H1 (cell line): Measurements from ENCODE around the gene ZBTB1. TPM values are rescaled to one million over a fixed set of nuclear protein-coding genes. Genes with fewer than 3 reads are reported as not detected.

Source experiments
- CTCF ChIA-PET: fragments of 300-600 bp; sonication (Branson Sonifier 250); formaldehyde crosslinking; loops from one replicate; lab custom pipeline; 2021; ENCODE audit not compliant: partially characterized antibody; lab: Charles Lee
- POLR2A ChIA-PET: fragments of 300-600 bp; sonication (Branson Sonifier 250); formaldehyde crosslinking; loops from one replicate; lab custom pipeline; 2021; ENCODE audit warnings: inconsistent platforms; ENCODE audit not compliant: partially characterized antibody; lab: Charles Lee
- DNase-seq, 2 experiments: peaks; one replicate each; pipeline versions ENCODE4 v3.0.0 to v3.0.0-alpha.2; 2010 to 2022; ENCODE audit warnings: low spot score in 2 of 2, low read depth in 1 of 2, mixed read lengths in 1 of 2
- FAIRE-seq: peaks from 2 replicates; lab custom pipeline; 2011; peaks lifted over from hg19 to GRCh38; lab: Jason Lieb, UNC
- H2AFZ ChIP-seq: 2 replicates; pipeline ENCODE4 v1.8.1; 2012; ENCODE audit warnings: low read length, inconsistent platforms
- H2AK5ac ChIP-seq: 2 replicates; pipeline ENCODE4 v1.6.1; 2013; ENCODE audit warnings: low read depth, low read length
- H2BK120ac ChIP-seq: replicated peaks from 2 replicates; pipeline ENCODE3; 2013; ENCODE audit warnings: low read depth, low read length, inconsistent platforms
- H2BK12ac ChIP-seq: 2 replicates; pipeline ENCODE4 v1.6.1; 2013; ENCODE audit warnings: low read depth, low read length
- H2BK15ac ChIP-seq: 2 replicates; pipeline ENCODE4 v1.6.1; 2013; ENCODE audit warnings: low read length
- H2BK20ac ChIP-seq: 2 replicates; pipeline ENCODE4 v1.6.1; 2013; ENCODE audit warnings: low read length
- H2BK5ac ChIP-seq: 2 replicates; pipeline ENCODE4 v1.6.1; 2013; ENCODE audit warnings: low read depth, low read length
- H3K14ac ChIP-seq: 2 replicates; pipeline ENCODE4 v1.6.1; 2013; ENCODE audit warnings: inconsistent platforms; ENCODE audit not compliant: insufficient read length
- H3K18ac ChIP-seq: 2 replicates; pipeline ENCODE4 v1.6.1; 2013; ENCODE audit warnings: low read length; ENCODE audit errors: extremely low read depth
- H3K23ac ChIP-seq: 2 replicates; pipeline ENCODE4 v1.6.1; 2013; ENCODE audit warnings: inconsistent platforms; ENCODE audit not compliant: insufficient read length
- H3K23me2 ChIP-seq: 2 replicates; pipeline ENCODE4 v1.6.1; 2013; ENCODE audit warnings: low read depth, low read length
- H3K27ac ChIP-seq: 2 replicates; pipeline ENCODE4 v1.6.1; 2011; ENCODE audit warnings: low read depth, low read length, inconsistent platforms
- H3K27me3 ChIP-seq, 4 experiments: replicated peaks in 1 of 4; 1 replicate in 1 of 4; 2 replicates in 3 of 4; pipeline versions ENCODE4 v1.6.1 to v1.8.1; 2011 to 2013; ENCODE audit warnings: low read length in 3 of 4, mild to moderate bottlenecking in 3 of 4, inconsistent platforms in 2 of 4, mixed read lengths in 2 of 4, moderate library complexity in 1 of 4; ENCODE audit not compliant: control insufficient read depth in 3 of 4, insufficient read depth in 3 of 4; ENCODE audit errors: extremely low read depth in 1 of 4
- H3K36me3 ChIP-seq, 4 experiments: 2 replicates each; pipeline versions ENCODE4 v1.6.1 to v1.8.1; 2011 to 2013; ENCODE audit warnings: mild to moderate bottlenecking in 4 of 4, low read length in 3 of 4, moderate library complexity in 2 of 4, control low read depth in 1 of 4, inconsistent platforms in 1 of 4; ENCODE audit not compliant: insufficient read depth in 4 of 4, control insufficient read depth in 2 of 4
- H3K4ac ChIP-seq: replicated peaks from 2 replicates; pipeline ENCODE3; 2013; ENCODE audit warnings: low read length, low read depth, mixed read lengths, inconsistent platforms; ENCODE audit not compliant: insufficient read length
- H3K4me1 ChIP-seq, 4 experiments: replicated peaks in 1 of 4; 1 replicate in 1 of 4; 2 replicates in 3 of 4; pipeline versions ENCODE4 v1.6.1 to v1.8.1; 2011 to 2013; ENCODE audit warnings: low read length in 3 of 4, inconsistent platforms in 2 of 4, mixed read lengths in 1 of 4; ENCODE audit not compliant: insufficient read depth in 4 of 4, control insufficient read depth in 3 of 4
- H3K4me2 ChIP-seq, 2 experiments: 2 replicates each; pipeline versions ENCODE4 v1.6.1 to v1.8.1; 2011 to 2013; ENCODE audit warnings: low read depth in 2 of 2, low read length in 2 of 2, control low read depth in 1 of 2, inconsistent platforms in 1 of 2, mild to moderate bottlenecking in 1 of 2; ENCODE audit not compliant: insufficient read depth in 1 of 2
- H3K4me3 ChIP-seq, 4 experiments: fragments of 200-600, 300-600 bp in 1 of 4; sonication (generic), shearing (Covaris generic), sonication (Bioruptor Twin) in 1 of 4; 2 replicates each; pipeline versions ENCODE4 v1.5.1 to v1.8.1; 2011 to 2016; ENCODE audit warnings: low read length in 4 of 4, low read depth in 3 of 4, control low read depth in 2 of 4, inconsistent platforms in 2 of 4, mild to moderate bottlenecking in 2 of 4, mixed read lengths in 1 of 4, moderate library complexity in 1 of 4; ENCODE audit not compliant: insufficient read depth in 2 of 4; ENCODE audit errors: extremely low read depth in 1 of 4
- H3K56ac ChIP-seq: replicated peaks from 2 replicates; pipeline ENCODE3; 2013; ENCODE audit warnings: low read depth, mild to moderate bottlenecking, mixed read lengths, low read length, inconsistent platforms; ENCODE audit not compliant: insufficient read length
- H3K79me1 ChIP-seq: 2 replicates; pipeline ENCODE4 v1.6.1; 2013; ENCODE audit warnings: low read depth, low read length, control low read depth
- H3K79me2 ChIP-seq, 2 experiments: 2 replicates each; pipeline versions ENCODE4 v1.6.1 to v1.8.1; 2012 to 2013; ENCODE audit warnings: low read length in 2 of 2, mild to moderate bottlenecking in 2 of 2, inconsistent platforms in 1 of 2; ENCODE audit not compliant: insufficient read depth in 2 of 2, control insufficient read depth in 1 of 2
- H3K9ac ChIP-seq, 4 experiments: replicated peaks in 1 of 4; 1 replicate in 1 of 4; 2 replicates in 3 of 4; pipeline versions ENCODE4 v1.6.1 to v1.8.1; 2011 to 2013; ENCODE audit warnings: low read depth in 3 of 4, low read length in 3 of 4, control low read depth in 2 of 4, mild to moderate bottlenecking in 2 of 4, moderate library complexity in 2 of 4, inconsistent platforms in 1 of 4; ENCODE audit errors: extremely low read depth in 1 of 4
- H3K9me3 ChIP-seq, 2 experiments: 2 replicates each; pipeline versions ENCODE4 v1.6.1 to v1.8.1; 2012 to 2013; ENCODE audit warnings: mild to moderate bottlenecking in 2 of 2, moderate library complexity in 2 of 2, control low read depth in 1 of 2, inconsistent platforms in 1 of 2, low read depth in 1 of 2, low read length in 1 of 2, mixed read lengths in 1 of 2; ENCODE audit not compliant: insufficient read depth in 2 of 2
- H4K20me1 ChIP-seq, 2 experiments: replicated peaks in 1 of 2; 2 replicates each; pipeline versions ENCODE3 to v1.8.1; 2011 to 2013; ENCODE audit warnings: inconsistent platforms in 2 of 2, low read length in 2 of 2, mild to moderate bottlenecking in 1 of 2; ENCODE audit not compliant: insufficient read depth in 2 of 2, control insufficient read depth in 1 of 2
- H4K5ac ChIP-seq: 2 replicates; pipeline ENCODE4 v1.6.1; 2013; ENCODE audit warnings: low read length, low read depth, mixed read lengths, inconsistent platforms; ENCODE audit not compliant: insufficient read length
- H4K8ac ChIP-seq: 2 replicates; pipeline ENCODE4 v1.8.0; 2013; ENCODE audit warnings: mild to moderate bottlenecking, moderate library complexity, low read length, inconsistent platforms; ENCODE audit not compliant: insufficient read depth; ENCODE audit errors: extremely low read depth
- H4K91ac ChIP-seq: replicated peaks from 2 replicates; pipeline ENCODE3; 2013; ENCODE audit warnings: low read length, mixed read lengths, inconsistent platforms; ENCODE audit not compliant: insufficient read length
- BCL11A ChIP-seq, 2 experiments: IDR thresholded peaks; one replicate each; pipeline ENCODE4 v1.6.1; 2011; ENCODE audit warnings: low read depth in 2 of 2, low read length in 2 of 2, mild to moderate bottlenecking in 2 of 2
- EZH2 ChIP-seq: fragments of 200-600 bp; sonication (generic); IDR thresholded peaks from 2 replicates; pipeline ENCODE4 v1.7.1; 2012; ENCODE audit warnings: low read depth, mild to moderate bottlenecking, moderate library complexity, low read length, inconsistent platforms; ENCODE audit not compliant: severe bottlenecking
- GABPA ChIP-seq: IDR thresholded peaks from 2 replicates; pipeline ENCODE4 v1.6.1; 2011; ENCODE audit warnings: mild to moderate bottlenecking, low read length, moderate library complexity, borderline replicate concordance; ENCODE audit not compliant: insufficient read depth
- NRF1 ChIP-seq: IDR thresholded peaks from 2 replicates; pipeline ENCODE4 v1.6.1; 2011; ENCODE audit warnings: mild to moderate bottlenecking, low read depth, low read length, improper control_type of control experiment
- POU5F1 ChIP-seq: IDR thresholded peaks from 2 replicates; pipeline ENCODE4 v1.6.1; 2011; ENCODE audit warnings: low read depth, mild to moderate bottlenecking, low read length, moderate library complexity
- RAD21 ChIP-seq, 2 experiments: IDR thresholded peaks in 1 of 2; conservative IDR thresholded peaks in 1 of 2; 2 replicates each; pipeline ENCODE4 v1.6.1; 2011; ENCODE audit warnings: low read depth in 2 of 2, low read length in 2 of 2, improper control_type of control experiment in 1 of 2, inconsistent platforms in 1 of 2, mild to moderate bottlenecking in 1 of 2, moderate library complexity in 1 of 2
- RBBP5 ChIP-seq: IDR thresholded peaks from 2 replicates; pipeline ENCODE4 v1.7.1; 2012; ENCODE audit warnings: low read depth, mild to moderate bottlenecking, inconsistent platforms, low read length, moderate library complexity, borderline replicate concordance
- SAP30 ChIP-seq: fragments of 300-600 bp; sonication (generic); IDR thresholded peaks from 2 replicates; pipeline ENCODE4 v1.7.1; 2012; ENCODE audit warnings: low read length, moderate library complexity, mild to moderate bottlenecking, inconsistent platforms; ENCODE audit not compliant: insufficient read depth, insufficient replicate concordance
- SIX5 ChIP-seq: IDR thresholded peaks from 2 replicates; pipeline ENCODE4 v1.6.1; 2011; ENCODE audit warnings: mild to moderate bottlenecking, low read depth, low read length
- SP2 ChIP-seq: IDR thresholded peaks from 2 replicates; pipeline ENCODE4 v1.6.1; 2012; ENCODE audit warnings: mild to moderate bottlenecking, low read length, inconsistent platforms
- TAF7 ChIP-seq: optimal IDR thresholded peaks from 2 replicates; pipeline ENCODE3; 2011; ENCODE audit warnings: low read depth, mild to moderate bottlenecking, inconsistent platforms, low read length, moderate library complexity, borderline replicate concordance
- TBP ChIP-seq: IDR thresholded peaks from 2 replicates; pipeline ENCODE4 v1.6.1; 2011; ENCODE audit warnings: low read depth, low read length, improper control_type of control experiment
- TCF12 ChIP-seq: IDR thresholded peaks from 2 replicates; pipeline ENCODE4 v1.6.1; 2011; ENCODE audit warnings: low read depth, mild to moderate bottlenecking, low read length
- polyA plus RNA-seq, 7 experiments: library from polyadenylated mRNA; depleted of rRNA in 3 of 7; stranded (reverse) in 5 of 7; unstranded in 2 of 7; fragments of >200 nt in 5 of 7; fragments of 200-250 nt in 2 of 7; gene quantifications; 1 replicate in 5 of 7; 2 replicates in 1 of 7; 4 replicates in 1 of 7; pipeline versions ENCODE4 v1.2.1 to v1.2.3, GENCODE V29; 2011 to 2013; ENCODE audit warnings: missing spikeins in 2 of 7, mixed read lengths in 2 of 7
- total RNA-seq: library from RNA; stranded (reverse); fragmentation: NEBNext Ultra II Directional; extraction: Animal tissue kit (Norgen Biotek cat#: 25700); gene quantifications from 2 replicates; pipeline ENCODE4 v1.2.1, GENCODE V29; 2021
- TF ChIP-seq, protein P1 (sequence below): IDR thresholded peaks from 2 replicates; pipeline ENCODE4 v1.6.1; 2012; ENCODE audit warnings: inconsistent platforms

The ZBTB1 gene
- total and polyA plus RNA-seq, 2 of the 8 experiments (the other 6 are each of a cell fraction or from before 2014, with no cell fraction given): 13.6 to 27.5 TPM

DNA sequence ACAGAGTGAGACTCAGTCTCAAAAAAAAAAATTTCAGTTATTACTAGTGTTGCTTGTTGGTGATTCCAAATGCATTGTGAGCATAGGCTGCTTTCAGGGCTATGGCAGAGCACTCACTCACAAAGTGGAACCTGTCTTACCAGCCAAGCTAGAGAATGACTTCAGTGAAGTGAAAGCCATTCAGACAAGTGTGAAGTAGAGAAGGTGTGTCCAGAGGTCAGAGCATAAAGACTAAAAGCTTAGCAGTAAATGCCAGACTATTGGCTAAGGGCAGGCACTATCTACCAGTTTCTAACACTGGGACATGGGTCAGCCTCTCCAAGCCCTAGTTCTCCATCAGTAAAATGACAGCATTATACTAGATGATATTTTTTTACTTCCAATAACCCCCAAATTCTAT lies 57.9 kb downstream of the ZBTB1 start:
- no peak overlapping the region for H2BK12ac ChIP-seq
- ChIA-PET CTCF (interaction anchor here (3.0 kb wide), 1 partner anchor 74 kb away, joined by 12 read pairs; no protein-coding TSS in a partner anchor), POLR2A (interaction anchor here (1.1 to 2.1 kb wide), 3 partner anchors 8 to 22 kb away, joined by 3 to 7 read pairs (median 4); partner anchors contain the start of gene HSPA2)
- no peak overlapping the region for H3K23ac ChIP-seq
- no peak overlapping the region for H3K4ac ChIP-seq
- H4K91ac ChIP-seq: no peak overlapping the region
- H4K20me1 ChIP-seq: no peaks in the 10 kb centered on the region
- H3K79me1 ChIP-seq: no peaks in the 10 kb centered on the region
- H3K14ac ChIP-seq: no peak overlapping the region
- H3K36me3 ChIP-seq: no peaks in the 10 kb centered on the region
- no peak overlapping the region for H3K56ac ChIP-seq
- H2BK120ac ChIP-seq: no peak overlapping the region
- H3K4me1 ChIP-seq: peaks cover 0 to 7% (median 0%) of the 10 kb centered on the region in 4 experiments; a peak in 2 of 7 replicates
- H3K9ac ChIP-seq: no peak overlapping the region
- no peak overlapping the region for H4K5ac ChIP-seq
- no peak overlapping the region for H2AK5ac ChIP-seq
- no peak overlapping the region for H3K4me3 ChIP-seq
- no peak overlapping the region for H2BK20ac ChIP-seq
- TF ChIP-seq SAP30 (no peak), NRF1 (no peak), TBP (no peak), SP2 (no peak), SIX5 (no peak), POU5F1 (no peak), GABPA (no peak), RBBP5 (no peak), TCF12 (no peak), BCL11A (IDR thresholded peaks at IDR 0.05; ENCODE audit: low read depth in 2 of 2, low read length in 2 of 2) (no peak), TAF7 (no peak), EZH2 (no peak), RAD21 (IDR thresholded peaks at IDR 0.05 in 1 of 2, conservative IDR thresholded peaks at IDR 0.05 in 1 of 2; ENCODE audit: low read depth in 2 of 2, low read length in 2 of 2) (no peak)
- TF ChIP-seq, protein P1, sequence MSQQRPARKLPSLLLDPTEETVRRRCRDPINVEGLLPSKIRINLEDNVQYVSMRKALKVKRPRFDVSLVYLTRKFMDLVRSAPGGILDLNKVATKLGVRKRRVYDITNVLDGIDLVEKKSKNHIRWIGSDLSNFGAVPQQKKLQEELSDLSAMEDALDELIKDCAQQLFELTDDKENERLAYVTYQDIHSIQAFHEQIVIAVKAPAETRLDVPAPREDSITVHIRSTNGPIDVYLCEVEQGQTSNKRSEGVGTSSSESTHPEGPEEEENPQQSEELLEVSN: no peak
- FAIRE-seq (no peak), DNase-seq (no peak)
- no peak overlapping the region for H2AFZ ChIP-seq
- H2BK15ac ChIP-seq: no peak overlapping the region
- H3K9me3 ChIP-seq: no peaks in the 10 kb centered on the region
- no peak overlapping the region for H3K27ac ChIP-seq
- H3K23me2 ChIP-seq: no peaks in the 10 kb centered on the region
- no peaks in the 10 kb centered on the region for H3K79me2 ChIP-seq
- H4K8ac ChIP-seq: no peak overlapping the region
- H3K18ac ChIP-seq: no peak overlapping the region
- no peak overlapping the region for H2BK5ac ChIP-seq
- no peak overlapping the region for H3K4me2 ChIP-seq
- H3K27me3 ChIP-seq: no peaks in the 10 kb centered on the region
